Measurements from ENCODE around the gene DPY19L3.
"Not testable (repeated sequence)": the region's sequence is repeated elsewhere in the genome, so short reads cannot be mapped to it uniquely, and the experiment has no call there.

The DPY19L3 gene

GRCh38 chr19:32396046-32396652 lies 9.4 kb upstream of the DPY19L3 start:
- no peak for DNase-seq

GRCh38 chr19:32397671-32398101 lies 7.9 kb upstream of the DPY19L3 start:
- DNase-seq = no peak

DNA sequence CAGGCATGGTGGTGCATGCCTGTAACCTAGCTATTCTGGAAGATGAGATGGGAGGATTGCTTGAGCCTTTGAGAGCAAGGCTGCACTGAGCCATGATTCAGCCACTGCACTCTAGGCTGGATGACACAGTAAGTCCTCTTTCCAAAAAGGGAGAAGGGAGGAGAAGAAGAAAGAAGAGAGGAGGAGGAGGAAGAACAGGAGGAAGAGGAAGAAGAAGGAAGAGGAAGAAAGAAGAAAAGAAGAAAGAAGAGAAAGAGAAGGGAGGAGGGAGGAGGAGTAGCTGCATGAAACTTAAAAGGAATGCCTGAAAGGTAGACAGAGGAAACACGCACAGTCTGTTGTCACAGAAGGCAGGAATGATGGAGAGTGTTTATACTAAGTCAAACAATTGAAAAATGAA lies 3.6 kb upstream of the DPY19L3 start:
- no peak for DNase-seq

- DNase-seq = no peak
These were observed 2.1 kb upstream of the DPY19L3 start for GRCh38 chr19:32403291-32403995.

GRCh38 chr19:32404213-32404932 lies 1.2 kb upstream of the DPY19L3 start:
- DNase-seq = no peak

DNA sequence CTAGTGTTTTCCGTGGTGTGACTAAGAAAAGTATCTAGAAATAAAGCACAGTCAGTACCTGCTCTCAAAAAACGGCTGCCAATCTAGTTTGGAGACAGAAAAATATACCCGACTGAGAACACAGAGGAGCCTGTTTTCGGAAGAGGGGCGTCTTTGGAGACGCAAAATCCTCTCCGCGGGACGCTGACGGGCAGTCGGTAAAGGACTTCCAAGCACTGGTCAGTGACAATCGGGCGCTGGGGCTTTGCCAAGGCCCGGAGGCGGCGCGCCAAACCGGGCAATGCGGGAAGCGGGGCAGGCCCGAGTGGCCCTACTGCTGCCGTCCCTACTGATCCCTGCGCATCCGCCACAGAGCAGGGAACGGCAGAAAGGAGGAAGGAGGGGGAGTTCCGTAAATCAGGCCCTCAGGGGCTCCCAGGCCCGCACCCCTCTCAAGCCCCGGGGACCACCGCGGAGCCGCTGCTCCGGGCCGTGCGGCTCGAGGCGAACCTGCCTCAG lies 588 bp upstream of the DPY19L3 start:
- DNase-seq = no peak

- DNase-seq = peak; percentile 29
These were observed 812 bp downstream of the DPY19L3 start for GRCh38 chr19:32406161-32407003.

- DNase-seq = peak; percentile 69
These were observed 1.7 kb downstream of the DPY19L3 start for GRCh38 chr19:32407004-32407992.

GRCh38 chr19:32415246-32415645 lies 9.7 kb downstream of the DPY19L3 start:
- no peak for DNase-seq

GRCh38 chr19:32415669-32416068 lies 10.1 kb downstream of the DPY19L3 start:
- no peak for DNase-seq

GRCh38 chr19:32416749-32417456 lies 11.3 kb downstream of the DPY19L3 start:
- DNase-seq = no peak

- no peak for DNase-seq
These were observed 12.6 kb downstream of the DPY19L3 start for GRCh38 chr19:32418155-32418554.

GRCh38 chr19:32421589-32422361 lies 16.2 kb downstream of the DPY19L3 start:
- no peak for DNase-seq

DNA sequence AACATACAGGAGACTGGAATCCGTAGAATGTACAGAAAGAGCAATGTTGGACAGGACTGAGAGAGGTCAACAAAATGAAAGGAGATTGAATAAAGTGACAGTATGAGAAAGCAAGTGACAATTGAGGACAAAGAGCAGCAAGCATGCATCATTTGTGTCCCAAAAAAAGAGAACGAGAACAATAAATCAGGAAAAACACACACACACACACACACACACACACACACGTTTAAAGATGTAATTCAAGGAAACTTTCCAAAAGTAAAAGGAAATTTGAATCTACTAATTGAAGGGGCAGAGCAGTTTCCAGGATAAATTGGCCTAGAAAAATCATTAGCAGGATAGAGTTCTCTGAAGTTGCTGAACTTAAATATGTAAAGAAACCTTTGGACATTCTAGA lies 16.9 kb downstream of the DPY19L3 start:
- no peak for DNase-seq

DNA sequence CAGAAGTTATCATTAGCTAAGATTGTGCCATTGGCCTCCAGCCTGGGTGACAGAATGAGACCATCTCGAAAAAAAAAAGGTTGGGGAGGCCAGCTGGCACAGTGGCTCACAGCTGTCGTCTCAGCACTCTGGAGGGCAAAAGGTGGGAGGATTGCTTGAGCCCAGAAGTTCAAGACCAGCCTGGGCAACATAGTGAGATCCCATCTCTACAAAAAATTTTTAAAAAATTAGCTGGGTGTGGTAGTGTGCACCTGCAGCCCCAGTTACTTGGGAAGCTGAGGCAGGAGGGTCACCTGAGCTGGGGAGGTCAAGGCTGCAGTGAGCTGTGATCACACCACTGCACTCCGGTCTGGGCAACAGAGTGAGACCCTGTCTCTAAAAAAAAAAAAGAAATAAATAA lies 18.4 kb downstream of the DPY19L3 start:
- DNase-seq = not testable (repeated sequence)

DNA sequence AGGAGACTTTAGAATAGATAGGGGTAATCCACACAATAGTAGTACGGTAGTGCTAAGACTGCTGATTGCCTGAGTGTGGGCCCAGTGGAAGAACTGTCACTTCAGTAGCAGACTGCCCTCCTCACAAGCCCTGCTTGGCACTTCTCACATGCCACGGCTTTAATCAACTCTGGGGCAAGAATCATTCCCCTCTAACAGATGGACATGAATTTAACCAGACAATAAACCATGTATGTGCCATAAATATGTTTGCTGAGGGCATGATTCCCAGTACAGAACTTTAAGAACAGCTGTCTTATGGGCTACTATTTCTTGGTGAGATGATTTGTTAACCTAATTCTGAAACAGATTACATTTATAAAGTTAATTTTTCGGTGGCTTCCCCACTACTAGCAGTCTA lies 22.0 kb downstream of the DPY19L3 start:
- DNase-seq = no peak

- DNase-seq = no peak
These were observed 31.1 kb downstream of the DPY19L3 start for GRCh38 chr19:32436692-32437091.

DNA sequence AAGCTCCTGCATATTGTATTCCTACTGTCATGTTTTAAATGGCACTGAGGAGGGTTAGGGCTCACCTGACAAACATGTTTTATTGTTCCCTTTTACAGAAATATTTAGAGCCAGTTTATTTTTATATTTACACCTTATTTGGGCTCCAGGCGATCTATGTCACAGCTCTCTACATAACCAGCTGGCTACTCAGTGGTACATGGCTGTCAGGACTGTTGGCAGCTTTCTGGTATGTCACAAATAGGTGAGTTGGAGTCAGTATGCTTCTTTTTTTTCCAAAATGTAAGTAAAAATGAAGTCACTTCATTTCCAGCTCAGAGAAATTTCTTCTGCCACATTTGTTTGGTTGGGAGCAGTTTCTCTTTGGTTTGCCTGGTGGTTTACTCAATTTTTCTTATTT lies 31.5 kb downstream of the DPY19L3 start:
- no peak for DNase-seq

GRCh38 chr19:32438751-32439150 lies 33.2 kb downstream of the DPY19L3 start:
- DNase-seq = no peak

- no peak for DNase-seq
These were observed 37.1 kb downstream of the DPY19L3 start for GRCh38 chr19:32442650-32443049.

Measured in NCI-H2029 treated with DMSO at 0.1 percent for 48 hours (cell line).